Neural cell (in vitro differentiated cells): ENCODE results near the gene PLD2. TPM values are rescaled to one million over a fixed set of nuclear protein-coding genes. Genes with fewer than 3 reads are reported as not detected.
"Not testable (repeated sequence)": the region's sequence is repeated elsewhere in the genome, so short reads cannot be mapped to it uniquely, and the experiment has no call there.

ENCODE experiments used
- H2AFZ ChIP-seq: fragments of 200-600, 300-800 bp; sonication (generic), shearing (Covaris generic); 2 replicates; pipeline ENCODE4 v1.6.0; 2014; ENCODE audit warnings: low read depth, mild to moderate bottlenecking, antibody characterized with exemption, low read length, moderate library complexity
- H3F3A ChIP-seq: fragments of 200-600 bp; shearing (Covaris generic); 2 replicates; pipeline ENCODE4 v1.6.1; 2016; ENCODE audit warnings: mild to moderate bottlenecking, moderate library complexity, mixed read lengths, antibody characterized with exemption, low read length; ENCODE audit not compliant: insufficient read depth, poor library complexity, severe bottlenecking
- H3K27ac ChIP-seq: fragments of 200-600, 300-800 bp; sonication (generic), shearing (Covaris generic); 2 replicates; pipeline ENCODE4 v1.5.1; 2014; ENCODE audit warnings: mild to moderate bottlenecking, low read length, moderate library complexity
- H3K27me3 ChIP-seq: fragments of 300-800, 200-600 bp; sonication (generic), shearing (Covaris generic); 2 replicates; pipeline ENCODE4 v1.6.0; 2014; ENCODE audit warnings: mild to moderate bottlenecking, low read depth, low read length, moderate library complexity; ENCODE audit not compliant: insufficient read depth
- H3K36me3 ChIP-seq: fragments of 300-800, 200-600 bp; sonication (generic), shearing (Covaris generic); 2 replicates; pipeline ENCODE4 v1.5.1; 2014; ENCODE audit warnings: mild to moderate bottlenecking, antibody characterized with exemption, low read length, moderate library complexity; ENCODE audit not compliant: insufficient read depth
- H3K4me2 ChIP-seq: fragments of 300-800, 200-600 bp; sonication (generic), shearing (Covaris generic); 2 replicates; pipeline ENCODE4 v1.6.0; 2014; ENCODE audit warnings: mild to moderate bottlenecking, low read length
- H3K4me3 ChIP-seq: fragments of 300-800, 200-600 bp; sonication (generic), shearing (Covaris generic); 2 replicates; pipeline ENCODE4 v1.5.1; 2014; ENCODE audit warnings: mild to moderate bottlenecking, low read length, moderate library complexity
- H3K79me2 ChIP-seq: fragments of 200-600 bp; shearing (Covaris generic); replicated peaks from 2 replicates; pipeline ENCODE4 v1.6.0; 2014; ENCODE audit warnings: mild to moderate bottlenecking, low read length, moderate library complexity; ENCODE audit not compliant: insufficient read depth
- H3K9ac ChIP-seq: fragments of 300-800, 200-600 bp; sonication (generic), shearing (Covaris generic); 2 replicates; pipeline ENCODE4 v1.6.1; 2016; ENCODE audit warnings: mild to moderate bottlenecking, low read length, mixed read lengths
- H3K9me2 ChIP-seq: fragments of 200-600 bp; shearing (Covaris generic); 2 replicates; pipeline ENCODE4 v1.6.1; 2016; ENCODE audit warnings: mild to moderate bottlenecking, low read length, mixed read lengths; ENCODE audit not compliant: insufficient read depth
- H3K9me3 ChIP-seq: fragments of 200-600, 300-800 bp; sonication (generic), shearing (Covaris generic); 2 replicates; pipeline ENCODE4 v1.6.1; 2016; ENCODE audit warnings: mild to moderate bottlenecking, mixed run types, low read length, moderate library complexity, mixed read lengths
- H4K20me1 ChIP-seq: fragments of 200-600 bp; shearing (Covaris generic); 2 replicates; pipeline ENCODE4 v1.6.1; 2016; ENCODE audit warnings: mild to moderate bottlenecking, mixed run types; ENCODE audit not compliant: insufficient read depth
- EP300 ChIP-seq: fragments of 450-650 bp; conservative IDR thresholded peaks from 2 replicates; pipeline ENCODE4 v1.6.1; 2014; ENCODE audit warnings: antibody characterized with exemption, mild to moderate bottlenecking, moderate library complexity; ENCODE audit not compliant: poor library complexity, severe bottlenecking
- EZH2 ChIP-seq: fragments of 200-600, 300-800 bp; shearing (Covaris generic), sonication (generic); IDR thresholded peaks from 2 replicates; pipeline ENCODE4 v1.6.1; 2014; ENCODE audit warnings: antibody characterized with exemption, low read length, borderline replicate concordance, mild to moderate bottlenecking; ENCODE audit not compliant: insufficient read depth, poor library complexity, severe bottlenecking
- MXI1 ChIP-seq: fragments of 450-650 bp; conservative IDR thresholded peaks from 2 replicates; pipeline ENCODE4 v1.6.1; 2014; ENCODE audit warnings: antibody characterized with exemption, mild to moderate bottlenecking; ENCODE audit not compliant: poor library complexity, severe bottlenecking
- POLR2AphosphoS5 ChIP-seq: IDR thresholded peaks from 2 replicates; pipeline ENCODE4 v1.6.1; 2012
- RAD21 ChIP-seq: fragments of 450-650 bp; conservative IDR thresholded peaks from 2 replicates; pipeline ENCODE4 v1.6.1; 2014; ENCODE audit warnings: antibody characterized with exemption, mild to moderate bottlenecking, moderate library complexity
- SMC3 ChIP-seq: fragments of 450-650 bp; conservative IDR thresholded peaks from 2 replicates; pipeline ENCODE4 v1.6.1; 2014; ENCODE audit warnings: antibody characterized with exemption, mild to moderate bottlenecking, moderate library complexity; ENCODE audit not compliant: poor library complexity
- TAF1 ChIP-seq: IDR thresholded peaks from 2 replicates; pipeline ENCODE4 v1.6.1; 2012; ENCODE audit warnings: low read depth
- polyA plus RNA-seq: library from polyadenylated mRNA; depleted of rRNA; stranded (reverse); fragments of >200 nt; gene quantifications from 2 replicates; pipeline ENCODE4 v1.2.3, GENCODE V29; 2014
- TF ChIP-seq, protein P1 (sequence below): IDR thresholded peaks from 2 replicates; pipeline ENCODE4 v1.6.1; 2012; ENCODE audit warnings: borderline replicate concordance
- TF ChIP-seq, protein P2 (sequence below): fragments of 450-650 bp; IDR thresholded peaks from 2 replicates; pipeline ENCODE4 v1.5.1; 2014; ENCODE audit warnings: antibody characterized with exemption, mild to moderate bottlenecking, moderate library complexity; ENCODE audit not compliant: poor library complexity, severe bottlenecking

The PLD2 gene
- polyA plus RNA-seq, 1 donor from 2014 or later, result 2.0 TPM

DNA sequence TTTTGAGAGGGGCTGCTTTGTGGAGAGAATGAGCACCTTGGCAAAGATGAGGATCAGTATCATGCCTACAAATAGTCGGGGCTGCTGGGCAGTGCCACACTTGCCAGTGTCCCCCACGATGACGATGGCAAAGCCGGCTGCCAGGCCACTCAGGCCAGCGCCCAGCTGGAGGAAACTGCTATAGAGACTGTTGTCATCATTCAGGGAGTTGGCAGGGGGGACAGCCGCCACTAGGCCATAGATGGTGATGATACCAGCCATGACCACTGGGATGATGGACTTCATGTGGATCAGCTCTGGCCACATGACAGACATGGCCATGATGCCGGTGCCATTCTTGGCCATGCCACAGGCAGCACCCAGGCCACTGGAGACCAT, 50.0 kb downstream of the PLD2 start:
- Histone ChIP-seq H2AFZ (no peak overlapping the region), H3K4me2 (no peak overlapping the region), H3K27ac (no peak overlapping the region), H4K20me1 (no peaks in the 10 kb centered on the region), H3K36me3 (no peaks in the 10 kb centered on the region), H3K4me3 (no peak overlapping the region), H3K79me2 (no peaks in the 10 kb centered on the region), H3F3A (no peaks in the 10 kb centered on the region), H3K9me2 (no peaks in the 10 kb centered on the region), H3K9ac (no peak overlapping the region), H3K9me3 (no peaks in the 10 kb centered on the region), H3K27me3 (no peaks in the 10 kb centered on the region)
- TF ChIP-seq SMC3 (no peak), EZH2 (no peak)

DNA sequence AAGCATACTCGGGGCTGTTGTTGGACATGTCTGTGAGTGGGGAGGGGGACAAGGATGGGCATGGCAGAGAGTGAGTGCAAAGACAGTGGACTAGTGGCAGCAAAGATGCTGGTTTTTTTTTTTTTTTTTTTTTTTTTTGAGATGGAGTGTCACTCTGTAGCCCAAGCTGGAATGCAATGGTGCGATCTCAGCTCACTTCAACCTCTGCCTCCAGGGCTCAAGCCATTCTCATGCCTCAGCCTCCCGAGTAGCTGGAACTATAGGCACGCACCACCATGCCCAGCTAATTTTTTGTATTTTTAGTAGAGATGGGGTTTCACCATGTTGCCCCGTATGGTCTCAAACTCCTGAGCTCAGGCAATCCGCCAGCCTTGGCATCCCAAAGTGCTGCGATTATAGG, 50.4 kb downstream of the PLD2 start:
- H3K9me3 ChIP-seq, H4K20me1 ChIP-seq, H3K4me2 ChIP-seq: not testable (repeated sequence)

DNA sequence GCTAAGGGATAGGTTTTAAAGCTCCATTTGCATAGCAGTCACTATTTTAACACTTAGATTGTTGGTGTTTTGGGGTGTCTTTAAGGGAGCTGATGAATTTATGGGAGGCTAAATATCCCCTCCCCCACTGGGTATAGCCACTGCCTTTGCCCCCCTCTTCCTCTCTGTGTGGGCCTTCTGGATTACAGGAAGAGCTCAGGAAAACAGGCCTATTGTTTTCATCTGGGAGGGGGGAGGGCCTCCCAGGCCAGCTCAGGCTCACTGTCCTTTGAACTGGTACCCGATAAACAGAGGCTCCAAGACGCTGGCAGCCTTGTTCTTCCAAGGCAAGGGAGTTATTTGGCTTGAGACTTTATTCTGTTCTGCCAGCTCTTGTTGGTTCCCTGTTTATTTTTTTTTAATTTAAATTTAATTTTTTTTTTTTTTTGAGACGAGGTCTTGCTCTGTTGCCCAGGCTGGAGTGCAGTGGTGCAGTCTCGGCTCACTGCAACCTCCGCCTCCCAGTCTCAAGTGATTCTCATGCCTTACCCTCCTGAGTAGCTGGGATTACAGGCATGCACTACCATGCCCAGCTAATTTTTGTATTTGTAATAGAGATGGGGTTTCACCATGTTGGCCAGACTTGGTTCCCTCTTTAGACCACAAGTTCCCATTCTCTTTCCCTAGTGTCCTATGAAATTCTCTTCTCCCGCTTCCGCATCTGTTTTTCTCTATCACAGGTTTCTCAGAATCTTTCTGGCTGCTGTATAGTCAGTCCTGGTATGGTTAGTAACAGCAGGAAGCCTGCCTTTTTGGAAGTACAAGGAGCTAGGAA, 51.3 kb downstream of the PLD2 start:
- H3F3A ChIP-seq, result no peaks in the 10 kb centered on the region
- no peaks in the 10 kb centered on the region for H3K9me3 ChIP-seq
- no peaks in the 10 kb centered on the region for H3K79me2 ChIP-seq
- no peaks in the 10 kb centered on the region for H3K9me2 ChIP-seq
- H3K36me3 ChIP-seq, result no peaks in the 10 kb centered on the region
- H3K9ac ChIP-seq, result no peak overlapping the region
- no peaks in the 10 kb centered on the region for H4K20me1 ChIP-seq
- H3K4me3 ChIP-seq, result no peak overlapping the region
- TF ChIP-seq, protein P1, sequence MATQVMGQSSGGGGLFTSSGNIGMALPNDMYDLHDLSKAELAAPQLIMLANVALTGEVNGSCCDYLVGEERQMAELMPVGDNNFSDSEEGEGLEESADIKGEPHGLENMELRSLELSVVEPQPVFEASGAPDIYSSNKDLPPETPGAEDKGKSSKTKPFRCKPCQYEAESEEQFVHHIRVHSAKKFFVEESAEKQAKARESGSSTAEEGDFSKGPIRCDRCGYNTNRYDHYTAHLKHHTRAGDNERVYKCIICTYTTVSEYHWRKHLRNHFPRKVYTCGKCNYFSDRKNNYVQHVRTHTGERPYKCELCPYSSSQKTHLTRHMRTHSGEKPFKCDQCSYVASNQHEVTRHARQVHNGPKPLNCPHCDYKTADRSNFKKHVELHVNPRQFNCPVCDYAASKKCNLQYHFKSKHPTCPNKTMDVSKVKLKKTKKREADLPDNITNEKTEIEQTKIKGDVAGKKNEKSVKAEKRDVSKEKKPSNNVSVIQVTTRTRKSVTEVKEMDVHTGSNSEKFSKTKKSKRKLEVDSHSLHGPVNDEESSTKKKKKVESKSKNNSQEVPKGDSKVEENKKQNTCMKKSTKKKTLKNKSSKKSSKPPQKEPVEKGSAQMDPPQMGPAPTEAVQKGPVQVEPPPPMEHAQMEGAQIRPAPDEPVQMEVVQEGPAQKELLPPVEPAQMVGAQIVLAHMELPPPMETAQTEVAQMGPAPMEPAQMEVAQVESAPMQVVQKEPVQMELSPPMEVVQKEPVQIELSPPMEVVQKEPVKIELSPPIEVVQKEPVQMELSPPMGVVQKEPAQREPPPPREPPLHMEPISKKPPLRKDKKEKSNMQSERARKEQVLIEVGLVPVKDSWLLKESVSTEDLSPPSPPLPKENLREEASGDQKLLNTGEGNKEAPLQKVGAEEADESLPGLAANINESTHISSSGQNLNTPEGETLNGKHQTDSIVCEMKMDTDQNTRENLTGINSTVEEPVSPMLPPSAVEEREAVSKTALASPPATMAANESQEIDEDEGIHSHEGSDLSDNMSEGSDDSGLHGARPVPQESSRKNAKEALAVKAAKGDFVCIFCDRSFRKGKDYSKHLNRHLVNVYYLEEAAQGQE, result no peak
- TF ChIP-seq EZH2, result no peak
- TF ChIP-seq POLR2AphosphoS5, result no peak
- no peak for TF ChIP-seq MXI1
- TF ChIP-seq, protein P2, sequence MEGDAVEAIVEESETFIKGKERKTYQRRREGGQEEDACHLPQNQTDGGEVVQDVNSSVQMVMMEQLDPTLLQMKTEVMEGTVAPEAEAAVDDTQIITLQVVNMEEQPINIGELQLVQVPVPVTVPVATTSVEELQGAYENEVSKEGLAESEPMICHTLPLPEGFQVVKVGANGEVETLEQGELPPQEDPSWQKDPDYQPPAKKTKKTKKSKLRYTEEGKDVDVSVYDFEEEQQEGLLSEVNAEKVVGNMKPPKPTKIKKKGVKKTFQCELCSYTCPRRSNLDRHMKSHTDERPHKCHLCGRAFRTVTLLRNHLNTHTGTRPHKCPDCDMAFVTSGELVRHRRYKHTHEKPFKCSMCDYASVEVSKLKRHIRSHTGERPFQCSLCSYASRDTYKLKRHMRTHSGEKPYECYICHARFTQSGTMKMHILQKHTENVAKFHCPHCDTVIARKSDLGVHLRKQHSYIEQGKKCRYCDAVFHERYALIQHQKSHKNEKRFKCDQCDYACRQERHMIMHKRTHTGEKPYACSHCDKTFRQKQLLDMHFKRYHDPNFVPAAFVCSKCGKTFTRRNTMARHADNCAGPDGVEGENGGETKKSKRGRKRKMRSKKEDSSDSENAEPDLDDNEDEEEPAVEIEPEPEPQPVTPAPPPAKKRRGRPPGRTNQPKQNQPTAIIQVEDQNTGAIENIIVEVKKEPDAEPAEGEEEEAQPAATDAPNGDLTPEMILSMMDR, result no peak
- no peak for TF ChIP-seq EP300
- TF ChIP-seq SMC3, result no peak
- TF ChIP-seq RAD21, result no peak
- no peak for TF ChIP-seq TAF1
- H3K27me3 ChIP-seq, result no peaks in the 10 kb centered on the region
- H3K4me2 ChIP-seq, result no peak overlapping the region
- H2AFZ ChIP-seq, result no peak overlapping the region
- no peak overlapping the region for H3K27ac ChIP-seq

More for the DNA sequence above, 50.4 kb downstream of the PLD2 start:
- H2AFZ ChIP-seq, H3K27ac ChIP-seq, H3K4me3 ChIP-seq, H3K27me3 ChIP-seq, H3K9me2 ChIP-seq, H3K9ac ChIP-seq, H3K79me2 ChIP-seq, H3F3A ChIP-seq, H3K36me3 ChIP-seq: not testable (repeated sequence)
